HUES48 (cell line): Measurements from ENCODE around the gene SLC22A4.

Source experiments
- H3K27ac ChIP-seq: one replicate; pipeline ENCODE4 v1.7.0; 2013; ENCODE audit warnings: low read depth, low read length, inconsistent platforms
- H3K27me3 ChIP-seq: 2 replicates; pipeline ENCODE4 v1.6.1; 2013; ENCODE audit warnings: mild to moderate bottlenecking, low read length; ENCODE audit not compliant: control insufficient read depth, insufficient read depth
- H3K36me3 ChIP-seq: 2 replicates; pipeline ENCODE4 v1.6.1; 2013; ENCODE audit warnings: low read length; ENCODE audit not compliant: control insufficient read depth, insufficient read depth
- H3K4me1 ChIP-seq: 2 replicates; pipeline ENCODE4 v1.6.1; 2013; ENCODE audit warnings: mild to moderate bottlenecking, low read length; ENCODE audit not compliant: control insufficient read depth, insufficient read depth
- H3K4me3 ChIP-seq: 2 replicates; pipeline ENCODE4 v1.5.1; 2013; ENCODE audit warnings: mild to moderate bottlenecking, low read depth, low read length
- H3K9ac ChIP-seq: 2 replicates; pipeline ENCODE4 v1.6.1; 2013; ENCODE audit warnings: mild to moderate bottlenecking, low read depth, low read length, moderate library complexity
- H3K9me3 ChIP-seq: 2 replicates; pipeline ENCODE4 v1.6.1; 2013; ENCODE audit warnings: low read length; ENCODE audit not compliant: control insufficient read depth, insufficient read depth

Gene SLC22A4

GRCh38 chr5:132310141-132310834 lies 16.1 kb downstream of the SLC22A4 start:
- Histone ChIP-seq H3K9ac (no peak overlapping the region), H3K27me3 (no peaks in the 10 kb centered on the region), H3K36me3 (no peaks in the 10 kb centered on the region), H3K4me3 (no peak overlapping the region), H3K4me1 (no peaks in the 10 kb centered on the region), H3K27ac (no peak overlapping the region), H3K9me3 (no peaks in the 10 kb centered on the region)

- no peaks in the 10 kb centered on the region for H3K27me3 ChIP-seq
- no peaks in the 10 kb centered on the region for H3K36me3 ChIP-seq
- H3K9me3 ChIP-seq = no peaks in the 10 kb centered on the region
- no peaks in the 10 kb centered on the region for H3K4me1 ChIP-seq
- no peak overlapping the region for H3K27ac ChIP-seq
- H3K4me3 ChIP-seq = no peak overlapping the region
- H3K9ac ChIP-seq = no peak overlapping the region
These were observed 19.2 kb downstream of the SLC22A4 start for GRCh38 chr5:132313366-132313765.

DNA sequence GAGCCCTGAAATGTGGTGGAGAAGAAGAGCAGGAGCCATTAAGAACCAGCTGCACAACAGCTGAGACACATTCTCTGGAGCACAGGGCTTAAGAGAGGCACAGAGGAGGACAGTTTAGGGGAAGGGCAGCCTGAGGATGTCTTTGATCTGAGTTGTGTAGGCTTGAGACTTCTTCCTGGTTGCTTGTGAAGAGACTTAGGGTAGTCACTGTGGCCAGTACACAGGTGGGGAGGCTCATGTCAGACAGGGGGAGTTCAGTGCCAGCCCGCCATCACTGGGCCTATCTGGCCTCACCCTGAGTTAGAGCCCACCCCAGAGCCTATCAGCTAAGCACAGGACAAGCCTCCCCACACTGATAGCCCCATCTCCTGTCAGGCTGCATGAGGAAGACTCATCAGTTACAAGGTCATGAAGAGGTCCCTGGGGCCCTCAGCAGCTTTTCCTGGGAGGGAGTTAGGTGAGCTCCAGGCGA lies 19.8 kb downstream of the SLC22A4 start:
- Histone ChIP-seq H3K4me1 (no peaks in the 10 kb centered on the region), H3K27ac (no peak overlapping the region), H3K9ac (no peak overlapping the region), H3K9me3 (no peaks in the 10 kb centered on the region), H3K27me3 (no peaks in the 10 kb centered on the region), H3K36me3 (no peaks in the 10 kb centered on the region), H3K4me3 (no peak overlapping the region)

DNA sequence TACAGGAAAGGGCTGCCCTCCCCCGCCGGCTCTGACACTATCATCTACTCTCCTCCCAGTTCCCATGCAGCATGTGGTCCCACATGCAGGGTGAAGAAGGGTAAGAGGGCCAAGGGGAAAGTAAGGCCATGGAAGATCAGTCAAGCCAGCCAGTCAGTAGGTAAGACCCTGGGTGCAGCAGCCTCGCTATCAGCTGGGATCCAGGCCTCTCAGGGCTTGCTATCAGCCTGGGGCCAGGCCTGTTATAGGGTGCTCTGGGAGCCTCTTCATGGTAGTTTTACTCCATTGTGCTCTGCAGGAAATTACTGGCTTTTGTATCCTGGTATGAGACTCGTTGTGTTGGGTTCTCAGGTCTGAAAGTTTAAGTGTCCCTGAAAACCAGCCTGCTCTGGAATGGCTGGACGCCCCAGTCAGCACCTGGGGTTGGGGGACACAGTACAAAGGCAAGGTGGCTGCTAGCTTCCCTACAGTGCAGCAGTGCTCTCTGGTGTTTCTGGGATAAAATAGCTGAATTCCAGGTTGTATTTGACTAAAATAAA lies 21.4 kb downstream of the SLC22A4 start:
- Histone ChIP-seq H3K4me3 (no peak overlapping the region), H3K4me1 (no peaks in the 10 kb centered on the region), H3K36me3 (no peaks in the 10 kb centered on the region), H3K27me3 (no peaks in the 10 kb centered on the region), H3K9ac (no peak overlapping the region), H3K9me3 (no peaks in the 10 kb centered on the region), H3K27ac (no peak overlapping the region)

GRCh38 chr5:132319975-132320374 lies 25.8 kb downstream of the SLC22A4 start:
- no peaks in the 10 kb centered on the region for H3K36me3 ChIP-seq

DNA sequence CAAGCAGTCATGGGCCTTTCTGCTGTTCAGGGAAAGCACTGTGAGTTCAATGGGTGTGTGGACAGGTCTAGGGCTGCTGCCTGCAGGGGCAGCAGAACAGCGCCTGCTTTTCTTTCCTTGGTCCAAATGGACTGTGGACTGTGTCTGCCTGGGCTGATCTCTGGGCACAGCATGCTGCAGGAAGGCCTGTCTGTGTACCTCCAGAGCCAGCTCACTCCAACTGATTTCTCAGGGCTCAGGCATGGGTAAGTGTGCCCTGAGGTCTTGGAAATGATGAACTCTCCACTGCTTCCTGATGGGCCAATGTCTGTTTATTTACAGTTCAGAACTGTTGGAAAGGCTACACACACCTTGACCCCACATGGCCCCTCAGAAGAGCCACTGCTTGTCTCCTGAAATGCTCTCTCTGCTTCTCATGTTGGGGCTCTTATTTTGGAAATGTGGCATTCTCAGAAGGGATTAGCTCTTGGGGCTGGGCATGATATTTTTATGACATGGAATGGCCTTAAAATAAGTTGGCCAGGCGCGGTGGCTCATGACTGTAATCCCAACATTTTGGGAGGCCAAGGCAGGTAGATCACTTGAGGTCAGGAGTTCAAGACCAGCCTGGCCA lies 27.0 kb downstream of the SLC22A4 start:
- Histone ChIP-seq H3K4me3 (no peak overlapping the region), H3K27me3 (no peaks in the 10 kb centered on the region), H3K9me3 (no peaks in the 10 kb centered on the region), H3K27ac (no peak overlapping the region), H3K9ac (no peak overlapping the region), H3K4me1 (peaks cover 13% of the 10 kb centered on the region), H3K36me3 (no peaks in the 10 kb centered on the region)

More at GRCh38 chr5:132319975-132320374, 25.8 kb downstream of the SLC22A4 start:
- Histone ChIP-seq H3K9ac (no peak overlapping the region), H3K27ac (no peak overlapping the region), H3K9me3 (no peaks in the 10 kb centered on the region), H3K4me1 (peaks cover 13% of the 10 kb centered on the region), H3K27me3 (no peaks in the 10 kb centered on the region), H3K4me3 (no peak overlapping the region)

DNA sequence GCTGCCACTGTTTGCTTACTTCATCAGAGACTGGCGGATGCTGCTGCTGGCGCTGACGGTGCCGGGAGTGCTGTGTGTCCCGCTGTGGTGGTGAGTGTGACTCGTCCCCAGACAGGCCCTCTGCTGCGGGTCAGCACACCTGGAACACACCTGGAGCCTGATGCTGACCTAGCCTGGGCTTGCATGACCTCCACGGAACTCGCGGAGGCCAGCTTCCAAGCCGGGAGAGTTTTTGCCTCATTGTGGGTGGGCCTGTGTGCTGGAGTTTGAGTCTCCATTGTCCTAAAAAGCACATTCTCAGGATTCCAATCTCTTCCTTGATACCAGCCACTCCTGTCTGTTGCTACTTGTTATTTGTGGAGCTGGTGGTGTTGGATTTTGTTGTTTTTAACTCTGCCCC lies 28.1 kb downstream of the SLC22A4 start:
- peak overlapping the region; percentile 60; the same call in 1 of the 2 replicates for H3K9ac ChIP-seq

GRCh38 chr5:132323202-132323601 lies 29.0 kb downstream of the SLC22A4 start:
- no peaks in the 10 kb centered on the region for H3K9me3 ChIP-seq
- peaks cover 13% of the 10 kb centered on the region for H3K4me1 ChIP-seq
- H3K36me3 ChIP-seq = no peaks in the 10 kb centered on the region
- no peak overlapping the region for H3K9ac ChIP-seq
- no peaks in the 10 kb centered on the region for H3K27me3 ChIP-seq
- H3K4me3 ChIP-seq = no peak overlapping the region
- H3K27ac ChIP-seq = no peak overlapping the region

More for the DNA sequence above, 28.1 kb downstream of the SLC22A4 start:
- no peak overlapping the region for H3K27ac ChIP-seq
- no peaks in the 10 kb centered on the region for H3K9me3 ChIP-seq
- H3K27me3 ChIP-seq = no peaks in the 10 kb centered on the region
- H3K4me1 ChIP-seq = peaks cover 13% of the 10 kb centered on the region
- H3K36me3 ChIP-seq = no peaks in the 10 kb centered on the region
- peak overlapping the region; percentile 35 for H3K4me3 ChIP-seq

- Histone ChIP-seq H3K27ac (no peak overlapping the region), H3K4me1 (peaks cover 13% of the 10 kb centered on the region), H3K4me3 (no peak overlapping the region), H3K27me3 (no peaks in the 10 kb centered on the region), H3K9ac (no peak overlapping the region), H3K36me3 (no peaks in the 10 kb centered on the region), H3K9me3 (no peaks in the 10 kb centered on the region)
These were observed 31.5 kb downstream of the SLC22A4 start for GRCh38 chr5:132325691-132326090.

GRCh38 chr5:132327252-132327955 lies 33.2 kb downstream of the SLC22A4 start:
- Histone ChIP-seq H3K27ac (no peak overlapping the region), H3K9ac (no peak overlapping the region), H3K4me1 (peaks cover 7% of the 10 kb centered on the region), H3K9me3 (no peaks in the 10 kb centered on the region), H3K4me3 (no peak overlapping the region), H3K27me3 (no peaks in the 10 kb centered on the region), H3K36me3 (no peaks in the 10 kb centered on the region)

GRCh38 chr5:132334812-132335211 lies 40.6 kb downstream of the SLC22A4 start:
- H3K27ac ChIP-seq = no peak overlapping the region
- no peak overlapping the region for H3K4me3 ChIP-seq
- H3K9me3 ChIP-seq = no peaks in the 10 kb centered on the region
- no peak overlapping the region for H3K9ac ChIP-seq
- no peaks in the 10 kb centered on the region for H3K36me3 ChIP-seq
- 0 out of 2 replicates have a peak, but pooled peaks cover 2% of the 10 kb centered on the region for H3K4me1 ChIP-seq
- H3K27me3 ChIP-seq = no peaks in the 10 kb centered on the region
